Epithelial cell of esophagus (primary cell): ENCODE results near the gene CXCL5.

Experiments used
- DNase-seq: peaks from one replicate; pipeline ENCODE4 v3.0.0; 2010; ENCODE audit warnings: low read depth
- H3K4me3 ChIP-seq: 2 replicates; pipeline ENCODE4 v1.5.1; 2011; ENCODE audit warnings: mild to moderate bottlenecking, low read length, control low read depth
- CTCF ChIP-seq: IDR thresholded peaks from 2 replicates; pipeline ENCODE4 v1.5.1; 2011; ENCODE audit warnings: low read depth, mild to moderate bottlenecking, low read length, control low read depth, inconsistent platforms; ENCODE audit not compliant: insufficient read depth; ENCODE audit errors: missing control alignments

CXCL5 gene

GRCh38 chr4:73978886-73979285 is 19.6 kb downstream of the CXCL5 start:
- no peak for TF ChIP-seq CTCF
- DNase-seq: peak; percentile 33
- no peak overlapping the region for H3K4me3 ChIP-seq

GRCh38 chr4:73976716-73977115 is 21.8 kb downstream of the CXCL5 start:
- no peak for DNase-seq
- TF ChIP-seq CTCF: no peak
- no peak overlapping the region for H3K4me3 ChIP-seq

- DNase-seq: no peak
- TF ChIP-seq CTCF: no peak
- H3K4me3 ChIP-seq: no peak overlapping the region
These were observed 22.3 kb downstream of the CXCL5 start for GRCh38 chr4:73976217-73976616.

- DNase-seq: no peak
- no peak for TF ChIP-seq CTCF
- no peak overlapping the region for H3K4me3 ChIP-seq
These were observed 24.1 kb downstream of the CXCL5 start for GRCh38 chr4:73974352-73974751.

- no peak overlapping the region for H3K4me3 ChIP-seq
- no peak for DNase-seq
- TF ChIP-seq CTCF: no peak
These were observed 27.5 kb downstream of the CXCL5 start for GRCh38 chr4:73970945-73971344.

- DNase-seq: no peak
- no peak for TF ChIP-seq CTCF
- H3K4me3 ChIP-seq: no peak overlapping the region
These were observed 28.5 kb downstream of the CXCL5 start for GRCh38 chr4:73970011-73970410.

GRCh38 chr4:73967866-73968265 is 30.6 kb downstream of the CXCL5 start:
- no peak for DNase-seq
- no peak for TF ChIP-seq CTCF
- H3K4me3 ChIP-seq: no peak overlapping the region
